NCI-H510A treated with DMSO at 0.1 percent for 48 hours (cell line): ENCODE measurements around the gene USP4.

ENCODE experiments used
- DNase-seq: peaks from one replicate; lab custom pipeline; 2025; lab: John Stamatoyannopoulos, UW

USP4 gene

DNA sequence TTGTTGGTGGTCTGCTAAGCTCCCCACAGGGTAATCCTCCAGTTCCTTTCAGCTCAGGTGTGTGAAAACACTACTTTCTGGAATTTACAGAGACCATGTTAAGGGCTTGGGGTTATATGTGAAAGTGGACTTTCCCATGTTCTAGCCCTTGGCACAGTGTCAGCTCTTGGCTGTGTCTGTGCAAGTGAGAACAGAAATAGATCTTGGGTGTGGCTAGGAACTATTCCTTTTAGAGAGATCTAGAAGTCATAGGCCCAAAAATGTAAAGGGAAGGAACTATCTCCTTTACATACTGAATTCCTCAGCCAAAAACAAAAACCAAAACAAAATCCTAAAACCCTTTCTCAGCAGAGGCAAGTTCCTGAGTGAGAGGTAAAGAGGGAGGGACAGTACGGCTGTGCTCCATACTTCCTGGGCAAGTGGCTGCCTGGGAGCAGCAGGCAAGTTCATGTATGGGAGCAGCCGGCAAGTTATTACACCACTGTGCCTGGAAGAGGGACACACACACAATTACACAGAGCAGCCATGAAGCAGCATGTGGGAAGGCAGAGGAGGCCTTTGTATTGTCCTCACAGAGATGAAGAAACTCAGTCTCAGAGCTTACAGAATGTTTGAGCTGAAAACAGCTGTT is 43.0 kb downstream of the USP4 start:
- no peak for DNase-seq

DNA sequence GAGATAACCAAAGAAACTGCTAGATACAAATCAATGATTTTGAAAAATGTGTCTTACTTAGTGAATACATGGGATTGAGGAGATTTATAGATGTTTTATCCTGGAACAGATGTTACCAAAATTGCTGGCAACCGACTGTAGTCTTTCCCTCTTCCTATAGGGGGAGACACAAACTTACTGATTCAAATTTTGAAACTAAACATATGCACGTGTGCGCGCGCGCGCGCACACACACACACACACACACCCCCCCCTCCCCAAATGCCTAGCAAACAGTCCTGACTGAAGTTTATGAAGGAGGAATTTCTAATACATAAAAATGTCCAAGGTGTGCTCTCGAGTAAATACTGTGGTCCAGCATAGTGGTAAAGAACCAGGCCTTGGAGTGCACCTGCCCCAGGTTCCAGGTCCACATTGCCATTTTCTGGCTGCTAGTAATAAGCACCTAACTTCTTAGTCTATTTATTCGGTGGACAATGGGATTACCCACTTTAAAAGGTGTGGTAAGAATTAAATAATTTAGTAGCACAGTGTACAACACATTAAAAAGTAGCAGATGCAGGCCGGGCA is 44.3 kb downstream of the USP4 start:
- DNase-seq: no peak

DNA sequence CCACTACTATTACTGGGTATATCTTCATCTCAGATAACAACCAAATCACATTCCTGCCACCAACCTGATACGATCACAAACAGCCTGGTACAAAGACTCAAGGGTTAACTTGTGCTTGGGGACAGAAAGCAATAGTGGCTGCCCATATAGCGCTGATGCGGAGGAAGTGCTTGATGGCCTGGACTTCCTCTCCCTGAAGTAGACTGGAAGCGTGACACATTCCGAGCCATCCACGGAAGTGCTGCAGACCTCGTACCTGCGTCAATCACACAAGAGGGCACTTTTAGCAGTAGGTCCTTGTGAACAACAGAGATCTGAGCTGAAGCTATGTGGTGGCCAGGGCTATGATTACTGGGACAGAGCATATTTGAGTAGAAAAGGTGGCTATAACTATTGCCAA is 45.5 kb downstream of the USP4 start:
- no peak for DNase-seq

DNA sequence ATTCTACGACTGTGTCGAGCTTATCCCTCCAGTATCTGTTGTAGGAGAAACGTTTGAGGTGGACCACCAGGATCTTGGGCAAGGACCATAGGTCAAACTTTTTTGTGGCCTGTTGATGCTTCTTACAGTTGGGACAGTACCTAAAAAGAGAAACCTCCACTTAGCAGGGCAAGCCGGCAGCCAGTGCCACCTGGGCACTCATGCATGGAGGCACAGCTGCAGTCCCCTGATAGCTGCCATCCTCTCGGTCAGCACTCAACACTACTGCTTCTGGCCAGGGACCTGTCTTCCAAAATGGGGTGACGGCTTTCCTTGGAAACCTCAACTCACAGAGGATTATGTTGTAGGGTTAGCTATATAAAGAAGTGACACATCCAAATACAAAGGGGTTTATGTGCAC is 55.9 kb downstream of the USP4 start:
- no peak for DNase-seq

DNA sequence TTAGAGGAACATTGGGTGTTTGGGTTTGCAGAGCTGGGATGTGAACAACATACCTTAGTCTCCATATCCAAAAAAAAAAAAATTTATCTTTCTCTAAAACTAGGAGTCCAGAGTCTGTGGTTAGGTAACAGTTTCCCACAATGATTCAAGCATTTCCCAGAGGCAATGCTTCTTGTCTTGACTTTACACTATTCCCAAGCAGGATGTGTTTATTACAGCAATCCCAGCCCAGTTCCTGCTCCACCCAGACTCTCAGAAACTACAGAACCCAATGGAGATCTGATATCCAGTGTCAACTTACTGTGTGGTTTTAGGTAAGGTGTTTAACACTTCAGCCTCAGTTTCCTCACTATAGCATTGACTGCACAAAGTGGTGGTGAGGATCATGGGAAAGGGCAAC is 60.5 kb downstream of the USP4 start:
- DNase-seq: no peak

DNA sequence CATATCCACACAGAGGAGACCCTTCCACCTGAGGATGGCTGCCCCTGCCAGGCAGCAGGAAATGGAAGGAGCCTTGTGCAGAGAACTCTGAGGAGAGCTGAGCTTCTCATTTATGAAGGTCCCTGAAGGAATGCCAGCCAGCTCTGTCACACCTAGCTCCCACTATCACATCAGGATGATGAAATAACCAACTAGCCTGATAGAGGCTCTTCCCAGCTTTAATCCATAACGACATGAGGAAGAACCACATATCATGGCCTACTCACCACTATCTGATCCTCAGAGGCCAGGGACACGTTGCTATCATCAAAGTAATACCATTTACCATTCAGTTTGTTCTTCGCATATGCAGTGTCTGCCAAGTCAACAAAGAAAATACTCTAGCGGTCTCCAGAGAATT is 61.3 kb downstream of the USP4 start:
- no peak for DNase-seq

DNA sequence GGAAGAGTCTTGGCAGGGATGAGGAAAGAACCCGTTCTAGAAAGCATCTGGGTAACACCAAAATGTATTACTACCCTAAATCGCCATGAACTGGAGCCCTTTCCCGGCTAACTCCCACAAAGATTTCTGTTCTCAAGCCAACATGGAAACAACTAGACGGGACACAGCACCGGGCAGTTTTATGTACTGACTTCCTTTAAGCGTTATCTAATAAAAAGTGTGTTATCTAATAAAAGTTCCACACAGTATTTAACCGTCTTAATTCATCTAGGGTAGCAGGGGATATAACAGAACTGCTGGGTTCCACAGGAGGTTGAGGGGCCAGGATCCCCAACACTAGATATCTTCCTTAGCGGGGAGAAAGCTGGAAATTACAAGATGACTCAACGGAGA is 62.5 kb downstream of the USP4 start:
- no peak for DNase-seq

DNA sequence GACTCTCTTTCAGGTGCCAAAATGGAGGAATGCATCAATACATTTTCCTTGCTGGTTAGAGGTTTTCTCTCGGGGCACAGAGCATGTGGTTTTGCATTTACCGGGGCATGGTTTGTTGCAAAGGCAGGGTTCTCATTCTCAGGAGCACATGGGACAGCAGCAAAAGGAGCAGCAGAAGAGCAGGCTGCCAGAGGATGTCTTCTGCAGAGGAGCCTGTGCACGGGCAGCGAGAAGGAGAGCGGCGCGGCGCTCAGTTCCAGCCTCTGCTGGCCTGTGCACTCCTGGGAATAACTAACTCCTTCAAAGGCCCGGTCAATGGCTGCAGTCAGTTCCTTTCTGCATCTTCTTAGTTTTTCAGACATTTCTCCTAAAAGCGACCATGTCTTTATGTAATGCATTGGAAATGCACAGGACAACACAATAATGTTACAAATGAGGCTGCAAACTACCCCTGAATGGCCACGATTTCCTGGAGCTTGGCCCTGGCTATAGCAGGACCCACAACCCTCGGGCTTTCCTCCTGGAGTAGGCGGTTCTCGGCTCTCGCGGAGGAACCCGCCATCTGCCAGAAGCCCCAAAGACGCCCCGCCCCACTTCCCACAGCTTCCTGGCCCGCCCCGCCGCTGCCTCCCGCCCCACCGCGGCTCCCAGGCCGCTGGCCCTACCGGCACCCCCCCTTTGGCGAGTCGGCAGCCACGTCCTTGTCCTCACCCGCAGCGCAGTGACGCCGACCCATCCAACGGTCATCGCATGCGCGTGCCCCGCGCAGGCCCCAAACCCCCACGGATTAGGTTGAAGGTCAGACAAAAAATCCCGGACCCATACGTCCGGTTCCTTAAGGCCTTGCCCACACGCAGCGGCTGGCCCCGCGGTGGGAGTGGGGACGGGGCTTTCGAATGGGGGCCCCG is 63.1 kb downstream of the USP4 start, which contains the start of gene C3orf62:
TSS of gene C3orf62 (minus strand) at position 758 of the 908 bp plus-strand sequence. CDS start at position 398, 360 bp downstream.
- DNase-seq: no peak

DNA sequence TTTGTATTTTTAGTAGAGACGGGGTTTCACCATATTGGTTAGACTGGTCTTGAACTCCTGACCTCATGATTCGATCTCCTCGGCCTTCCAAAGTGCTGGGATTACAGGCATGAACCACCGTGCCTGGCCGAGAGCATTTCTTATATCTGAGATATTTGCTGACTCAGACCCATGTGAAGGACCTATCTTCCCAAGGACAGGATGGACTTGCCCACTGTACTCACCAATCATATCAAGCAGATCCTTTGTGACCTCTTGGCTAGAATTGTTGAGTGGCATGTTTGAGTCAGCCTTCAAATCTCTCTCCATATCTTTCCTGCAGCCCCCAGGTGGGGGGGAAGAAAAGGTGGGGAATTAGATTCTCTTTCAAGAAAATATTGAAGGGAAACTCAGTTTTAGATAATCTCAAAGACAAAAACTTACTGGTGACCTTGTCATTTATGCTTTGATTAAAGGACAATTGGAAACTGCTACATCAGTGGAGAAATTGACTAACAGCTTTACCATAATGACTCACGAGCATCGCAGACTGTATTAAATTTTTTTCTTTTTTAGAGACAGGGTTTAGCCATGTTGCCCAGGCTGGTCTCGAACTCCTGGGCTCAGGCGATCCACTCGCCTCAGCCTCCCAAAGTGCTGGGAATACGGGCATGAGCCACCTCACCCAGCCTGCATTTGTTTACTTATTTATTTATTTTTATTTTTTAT is 65.9 kb downstream of the USP4 start:
- no peak for DNase-seq

DNA sequence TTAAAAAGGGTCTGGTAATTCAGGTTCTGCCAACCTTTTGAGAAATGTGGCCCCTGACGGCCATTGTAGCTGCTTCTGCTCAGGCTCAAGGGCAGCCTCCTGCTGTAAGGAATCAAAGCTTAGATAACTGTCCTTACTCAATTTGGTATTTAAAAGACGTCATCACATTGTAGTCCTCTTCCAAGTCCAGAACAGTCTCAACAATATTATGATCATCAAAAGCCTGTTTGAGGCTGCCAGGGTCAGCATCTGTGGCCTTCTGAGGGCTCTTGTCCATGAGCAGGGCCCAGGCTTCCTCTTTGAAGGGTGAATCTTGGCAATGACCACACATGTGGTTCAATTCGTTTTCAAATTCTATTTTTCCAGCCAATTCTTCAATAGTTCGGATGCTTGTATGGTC is 68.8 kb downstream of the USP4 start:
- DNase-seq: no peak

DNA sequence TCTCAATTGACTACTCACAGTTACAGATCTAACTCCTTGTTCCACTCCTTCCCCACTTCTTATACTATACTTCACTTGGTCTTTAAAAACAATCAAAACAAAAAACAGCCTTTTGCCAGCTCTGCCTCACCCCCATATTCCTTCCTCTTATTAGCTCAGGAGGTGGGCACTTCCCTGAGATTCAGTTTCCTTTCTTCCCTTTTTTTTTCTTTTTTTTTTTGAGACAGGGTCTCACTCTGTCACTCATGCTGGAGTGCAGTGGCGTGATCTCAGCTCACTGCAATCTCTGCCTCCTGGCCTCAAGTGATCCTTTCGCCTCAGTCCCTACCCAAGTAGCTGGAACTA is 69.7 kb downstream of the USP4 start:
- DNase-seq: no peak

DNA sequence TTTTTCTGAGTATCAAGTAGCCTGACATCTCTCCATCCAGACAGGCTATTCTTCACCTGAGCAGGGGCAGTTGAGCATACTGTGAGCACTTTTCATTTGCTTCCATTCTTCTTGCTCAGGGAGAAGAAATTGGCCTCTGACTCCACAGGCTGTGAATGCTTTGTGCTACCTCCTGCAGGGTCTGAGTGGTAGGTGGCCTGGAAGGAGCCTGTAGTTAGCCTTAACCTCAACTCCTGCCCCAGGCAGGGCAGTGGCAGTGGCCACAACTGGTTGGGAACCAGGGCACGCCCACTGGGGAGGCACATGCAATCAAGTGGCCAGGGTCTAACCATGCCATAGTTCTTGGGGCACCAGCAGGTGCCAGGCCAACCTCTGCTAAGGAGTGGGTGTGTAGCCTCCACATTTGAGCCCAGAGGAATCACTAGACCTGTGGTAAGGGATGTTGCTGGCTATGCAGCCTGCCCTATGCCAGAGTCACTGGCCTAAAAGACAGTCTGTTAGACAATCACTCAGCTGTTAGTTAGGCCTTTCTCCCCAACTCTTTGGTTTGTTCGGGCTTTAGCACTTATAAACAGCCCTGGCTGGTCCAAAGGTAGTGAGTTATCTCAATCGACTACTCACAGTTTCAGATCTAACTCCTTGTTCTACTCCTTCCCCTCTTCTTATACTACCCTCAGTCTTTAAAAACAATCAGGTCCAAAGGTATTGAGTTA is 70.3 kb downstream of the USP4 start:
- DNase-seq: no peak

DNA sequence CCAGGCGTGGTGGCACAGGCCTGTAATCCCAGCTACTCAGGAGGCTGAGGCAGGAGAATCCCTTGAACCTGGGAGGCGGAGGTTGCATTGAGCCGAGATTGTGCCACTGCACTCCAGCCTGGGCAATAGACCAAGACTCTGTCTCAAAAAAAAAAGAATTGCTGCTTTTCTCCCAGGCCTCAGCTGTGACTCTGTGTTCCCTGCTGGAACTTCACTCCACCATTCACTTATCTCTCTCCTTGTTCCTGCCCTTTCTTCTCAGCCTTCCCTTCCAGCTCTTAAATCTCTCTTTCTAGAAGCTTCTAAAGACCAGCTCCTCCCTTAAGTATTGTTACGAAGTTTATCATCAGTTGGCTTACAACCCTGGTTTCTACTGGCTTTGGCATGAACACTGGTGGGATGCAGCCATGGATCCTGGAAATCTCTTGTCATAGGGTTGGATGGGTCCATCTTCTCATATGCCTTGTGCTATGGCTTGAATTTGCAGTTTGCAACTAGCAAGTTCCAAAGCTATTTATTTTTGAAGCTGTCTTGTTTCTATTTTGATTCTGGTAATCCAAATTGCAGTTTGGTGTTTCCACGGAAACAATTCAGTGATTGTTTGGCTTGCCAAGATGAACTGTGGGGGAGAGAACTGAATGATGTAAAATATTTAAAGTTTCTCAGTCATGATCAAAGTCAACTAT is 73.3 kb downstream of the USP4 start:
- no peak for DNase-seq

DNA sequence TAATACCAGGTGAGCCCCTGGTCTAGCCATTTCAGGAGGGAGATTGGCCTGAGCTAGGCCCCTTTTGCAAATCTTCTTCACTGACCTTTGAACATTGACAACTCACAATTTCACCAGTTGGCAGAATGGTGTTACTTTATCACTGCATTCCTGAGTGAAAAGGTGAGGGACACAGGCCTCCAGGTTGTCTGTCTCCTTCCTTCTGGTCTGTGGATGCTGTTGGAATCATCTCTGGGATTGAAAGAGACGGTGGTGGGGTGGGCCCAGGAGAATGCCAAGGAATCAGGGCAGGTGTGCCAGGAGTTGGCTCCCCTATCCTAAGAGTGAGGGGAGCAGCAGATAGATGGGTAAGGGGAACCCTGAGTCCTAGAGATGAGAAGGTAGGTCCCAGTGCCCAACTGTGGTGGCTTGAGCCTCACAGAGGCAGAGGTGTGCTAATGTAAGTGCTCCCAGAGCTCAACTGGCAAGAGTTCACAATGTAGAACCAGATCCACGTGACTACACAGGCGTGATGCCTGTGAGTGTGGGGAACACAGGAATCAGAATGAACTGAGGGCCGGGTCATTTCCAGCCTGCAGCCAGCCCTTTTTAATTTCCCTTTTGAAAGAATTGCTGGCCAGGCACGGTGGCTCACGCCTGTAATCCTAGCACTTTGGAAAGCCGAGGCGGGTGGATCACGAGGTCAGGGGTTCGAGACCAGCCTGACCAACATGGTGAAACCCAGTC is 74.0 kb downstream of the USP4 start:
- no peak for DNase-seq

DNA sequence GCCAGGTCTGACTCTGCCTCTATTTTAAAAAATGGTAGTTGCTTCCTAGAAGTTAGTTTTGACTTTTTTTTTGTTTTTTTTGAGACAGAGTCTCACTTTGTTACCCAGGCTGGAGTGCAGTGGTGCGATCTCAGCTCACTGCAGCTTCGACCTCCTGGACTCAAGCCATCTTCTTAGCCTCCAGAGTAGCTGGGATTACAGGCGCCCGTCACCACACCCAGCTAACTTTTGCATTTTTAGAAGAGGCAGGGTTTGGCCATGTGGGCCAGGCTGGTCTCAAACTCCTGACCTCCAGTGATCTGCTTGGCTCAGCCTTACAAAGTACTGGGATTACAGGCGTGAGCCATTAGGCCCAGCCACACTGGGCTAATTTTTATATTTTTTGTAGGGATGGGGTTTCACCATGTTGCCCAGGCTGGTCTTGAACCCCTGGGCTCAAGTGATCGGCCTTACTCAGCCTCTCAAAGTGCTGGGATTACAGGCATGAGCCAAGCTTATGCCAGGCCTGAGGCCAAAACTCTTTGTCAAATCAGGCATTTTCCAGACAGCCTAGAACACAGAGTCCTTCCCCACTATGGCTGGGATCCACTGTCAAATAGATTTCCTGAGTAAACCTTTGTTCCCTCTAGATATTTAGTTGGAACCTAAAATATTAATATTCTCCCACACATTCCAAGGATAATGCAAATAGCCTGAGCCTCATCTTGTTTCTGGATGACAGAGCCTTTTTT is 76.5 kb downstream of the USP4 start:
- DNase-seq: no peak

DNA sequence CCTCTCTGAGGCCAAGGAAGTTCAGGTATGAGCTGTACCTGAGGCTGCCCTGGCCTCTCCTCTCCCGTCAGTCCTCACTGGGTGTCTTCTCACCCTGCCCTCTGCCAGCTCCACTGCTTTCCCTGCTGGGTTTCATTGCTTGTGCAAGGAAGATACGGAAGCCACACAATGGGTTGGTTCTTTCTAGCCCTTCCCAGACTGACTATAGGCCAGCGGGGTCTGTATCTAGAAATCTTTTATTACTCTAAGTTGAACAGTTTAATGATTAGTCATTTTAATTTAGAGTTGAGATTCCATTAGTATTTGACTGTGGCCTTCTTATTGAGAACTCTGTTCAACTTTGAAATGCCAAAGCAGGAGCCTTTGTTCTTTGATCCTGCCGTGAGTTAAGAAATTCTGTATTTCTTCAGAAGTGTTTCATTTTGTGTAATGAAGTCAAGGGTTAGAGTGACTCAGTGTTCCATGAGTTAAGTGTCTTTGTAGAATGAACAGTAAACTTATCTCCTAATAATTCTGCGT is 79.0 kb downstream of the USP4 start:
- DNase-seq: no peak

DNA sequence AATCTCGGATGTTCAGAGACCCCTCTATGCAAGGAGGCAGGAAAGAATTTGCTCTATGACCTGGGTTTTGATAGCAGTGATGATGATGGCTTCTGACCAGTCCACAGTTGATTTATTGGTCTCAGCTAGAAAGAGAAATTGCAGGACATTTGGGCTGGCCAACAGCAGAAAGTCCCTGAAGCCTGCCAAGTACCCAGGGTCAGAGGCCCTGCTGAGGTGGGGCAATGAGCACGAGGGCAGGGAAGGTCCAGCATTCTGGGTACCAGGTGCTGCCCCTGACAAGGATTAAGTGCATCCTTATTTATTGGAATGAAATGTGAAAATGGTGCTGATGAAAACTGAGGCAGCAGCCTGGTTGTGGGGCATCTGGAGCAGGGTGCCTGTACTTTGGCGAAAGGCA is 82.7 kb downstream of the USP4 start:
- no peak for DNase-seq

DNA sequence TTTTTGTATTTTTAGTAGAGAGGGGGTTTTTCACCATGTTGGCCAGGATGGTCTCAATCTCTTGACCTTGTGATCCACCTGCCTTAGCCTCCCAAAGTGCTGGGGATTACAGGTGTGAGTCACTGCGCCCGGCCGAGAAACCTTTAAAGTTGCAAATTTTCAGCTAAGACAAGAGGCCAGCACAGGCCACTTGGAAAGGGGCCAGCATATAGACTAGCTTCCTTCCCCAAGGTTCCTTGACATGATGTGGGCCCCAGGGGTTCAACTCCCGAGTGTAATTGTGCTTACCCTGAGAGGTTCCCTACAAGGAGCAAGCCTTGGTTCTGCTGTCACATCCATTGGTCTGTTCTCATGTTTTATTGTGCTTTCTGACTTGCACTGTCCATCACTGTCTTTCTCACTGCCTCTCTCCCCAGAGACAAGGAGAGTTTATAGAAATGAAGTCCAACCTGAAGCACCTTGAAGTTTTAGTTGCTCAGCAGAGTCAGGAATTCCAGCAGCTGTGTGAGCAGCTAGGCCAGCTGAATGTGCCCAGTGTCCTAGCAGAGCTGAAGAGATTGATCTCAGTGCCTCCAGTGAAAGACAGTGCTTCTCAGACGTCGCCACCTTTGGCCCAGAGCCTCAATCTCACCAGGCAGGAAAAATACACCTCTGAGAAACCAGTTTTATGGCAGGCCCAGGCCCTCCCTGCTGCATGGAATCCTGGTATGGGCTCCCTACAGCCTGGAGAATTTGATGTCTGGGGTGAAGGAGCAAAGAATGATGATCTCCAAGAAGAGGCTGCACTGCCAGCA is 83.9 kb downstream of the USP4 start:
- DNase-seq: no peak

DNA sequence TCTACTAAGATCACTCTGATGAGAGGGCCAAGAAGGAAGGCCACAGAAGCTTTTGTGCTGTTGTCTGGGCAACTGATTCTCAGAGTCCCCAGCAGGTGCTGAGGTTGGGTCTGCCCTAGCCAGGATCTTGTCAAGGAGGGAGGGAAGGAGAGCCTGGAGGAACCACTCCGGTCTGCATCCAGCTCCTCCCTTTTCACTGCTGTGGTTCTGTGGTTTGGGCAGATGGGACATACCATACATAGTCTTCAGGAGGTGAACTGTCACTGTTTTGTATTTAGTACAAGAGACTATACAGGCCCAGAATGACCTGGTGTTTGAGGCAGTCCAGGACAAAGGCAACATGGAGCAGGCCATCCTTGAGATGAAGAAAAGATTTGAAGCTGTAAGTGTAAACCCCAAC is 84.7 kb downstream of the USP4 start:
- DNase-seq: no peak
